Measurements from ENCODE around the gene SLC6A13.

DNA sequence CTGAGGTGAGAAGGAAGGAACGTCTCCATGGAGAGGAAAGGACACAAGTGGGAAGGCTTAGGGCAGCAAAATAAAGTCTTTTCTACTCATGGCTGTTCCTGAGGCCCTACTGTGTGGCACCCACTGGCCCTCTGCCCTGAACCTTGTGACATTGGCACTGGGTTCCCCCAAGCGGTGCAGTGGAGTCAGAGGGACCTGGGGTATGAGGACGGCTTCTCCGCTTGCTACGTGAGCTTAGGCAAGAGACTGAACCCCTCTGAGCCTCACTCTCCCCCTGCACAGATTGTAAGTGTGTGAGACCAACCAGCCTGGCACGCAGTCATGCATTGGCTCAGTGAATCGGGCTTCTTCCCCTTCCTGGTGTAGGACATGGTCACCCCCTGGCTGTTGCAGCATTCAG, 68.4 kb downstream of the SLC6A13 start:
- TF ChIP-seq, protein P1, sequence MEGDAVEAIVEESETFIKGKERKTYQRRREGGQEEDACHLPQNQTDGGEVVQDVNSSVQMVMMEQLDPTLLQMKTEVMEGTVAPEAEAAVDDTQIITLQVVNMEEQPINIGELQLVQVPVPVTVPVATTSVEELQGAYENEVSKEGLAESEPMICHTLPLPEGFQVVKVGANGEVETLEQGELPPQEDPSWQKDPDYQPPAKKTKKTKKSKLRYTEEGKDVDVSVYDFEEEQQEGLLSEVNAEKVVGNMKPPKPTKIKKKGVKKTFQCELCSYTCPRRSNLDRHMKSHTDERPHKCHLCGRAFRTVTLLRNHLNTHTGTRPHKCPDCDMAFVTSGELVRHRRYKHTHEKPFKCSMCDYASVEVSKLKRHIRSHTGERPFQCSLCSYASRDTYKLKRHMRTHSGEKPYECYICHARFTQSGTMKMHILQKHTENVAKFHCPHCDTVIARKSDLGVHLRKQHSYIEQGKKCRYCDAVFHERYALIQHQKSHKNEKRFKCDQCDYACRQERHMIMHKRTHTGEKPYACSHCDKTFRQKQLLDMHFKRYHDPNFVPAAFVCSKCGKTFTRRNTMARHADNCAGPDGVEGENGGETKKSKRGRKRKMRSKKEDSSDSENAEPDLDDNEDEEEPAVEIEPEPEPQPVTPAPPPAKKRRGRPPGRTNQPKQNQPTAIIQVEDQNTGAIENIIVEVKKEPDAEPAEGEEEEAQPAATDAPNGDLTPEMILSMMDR (IDR thresholded peaks at IDR 0.05; ENCODE audit: low read depth, low read length, missing input control), result no peak
- no peak for TF ChIP-seq TAF1 (conservative IDR thresholded peaks at IDR 0.05)
- TF ChIP-seq, protein P2, sequence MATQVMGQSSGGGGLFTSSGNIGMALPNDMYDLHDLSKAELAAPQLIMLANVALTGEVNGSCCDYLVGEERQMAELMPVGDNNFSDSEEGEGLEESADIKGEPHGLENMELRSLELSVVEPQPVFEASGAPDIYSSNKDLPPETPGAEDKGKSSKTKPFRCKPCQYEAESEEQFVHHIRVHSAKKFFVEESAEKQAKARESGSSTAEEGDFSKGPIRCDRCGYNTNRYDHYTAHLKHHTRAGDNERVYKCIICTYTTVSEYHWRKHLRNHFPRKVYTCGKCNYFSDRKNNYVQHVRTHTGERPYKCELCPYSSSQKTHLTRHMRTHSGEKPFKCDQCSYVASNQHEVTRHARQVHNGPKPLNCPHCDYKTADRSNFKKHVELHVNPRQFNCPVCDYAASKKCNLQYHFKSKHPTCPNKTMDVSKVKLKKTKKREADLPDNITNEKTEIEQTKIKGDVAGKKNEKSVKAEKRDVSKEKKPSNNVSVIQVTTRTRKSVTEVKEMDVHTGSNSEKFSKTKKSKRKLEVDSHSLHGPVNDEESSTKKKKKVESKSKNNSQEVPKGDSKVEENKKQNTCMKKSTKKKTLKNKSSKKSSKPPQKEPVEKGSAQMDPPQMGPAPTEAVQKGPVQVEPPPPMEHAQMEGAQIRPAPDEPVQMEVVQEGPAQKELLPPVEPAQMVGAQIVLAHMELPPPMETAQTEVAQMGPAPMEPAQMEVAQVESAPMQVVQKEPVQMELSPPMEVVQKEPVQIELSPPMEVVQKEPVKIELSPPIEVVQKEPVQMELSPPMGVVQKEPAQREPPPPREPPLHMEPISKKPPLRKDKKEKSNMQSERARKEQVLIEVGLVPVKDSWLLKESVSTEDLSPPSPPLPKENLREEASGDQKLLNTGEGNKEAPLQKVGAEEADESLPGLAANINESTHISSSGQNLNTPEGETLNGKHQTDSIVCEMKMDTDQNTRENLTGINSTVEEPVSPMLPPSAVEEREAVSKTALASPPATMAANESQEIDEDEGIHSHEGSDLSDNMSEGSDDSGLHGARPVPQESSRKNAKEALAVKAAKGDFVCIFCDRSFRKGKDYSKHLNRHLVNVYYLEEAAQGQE (IDR thresholded peaks at IDR 0.05), result no peak

Data from liver (tissue), 3 donors.